Measurements from ENCODE around the gene KIAA0930.

KIAA0930 gene

DNA sequence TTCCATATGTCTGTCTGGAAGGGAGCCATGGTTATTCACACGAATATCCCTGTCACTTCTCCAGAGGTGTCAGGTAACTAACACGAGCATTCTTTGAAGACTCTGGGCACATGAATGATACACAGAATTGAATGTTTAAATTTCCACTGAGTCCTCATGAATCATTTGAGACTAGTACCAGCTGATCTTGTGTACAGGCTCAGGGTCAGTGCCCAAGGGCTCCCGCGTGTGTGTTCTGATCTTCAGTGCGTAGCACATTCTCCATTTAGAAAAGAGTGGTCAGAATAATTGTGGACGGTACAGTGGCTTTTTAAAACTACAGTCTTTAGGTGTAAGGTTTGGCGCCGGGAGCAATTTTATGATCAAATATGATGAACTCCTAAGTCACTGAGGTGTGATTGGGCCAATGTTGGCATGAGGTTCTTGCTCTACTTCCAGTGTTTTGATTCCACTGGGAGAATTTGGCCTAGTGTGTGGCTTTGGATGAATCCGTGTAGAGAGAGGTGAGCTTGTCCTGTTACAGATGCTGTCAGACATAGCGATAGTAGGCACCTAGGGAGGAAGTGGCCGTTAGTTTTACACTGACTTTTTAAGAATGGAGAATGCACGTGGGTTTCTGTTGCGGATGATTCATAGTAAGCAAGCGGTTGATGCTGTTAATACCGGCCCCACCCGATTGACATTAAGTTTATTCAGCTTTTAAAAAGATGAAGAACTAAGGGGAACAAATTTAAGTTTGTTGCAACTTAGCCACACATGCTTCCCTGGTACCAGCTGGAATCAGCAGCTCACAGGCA is 54.8 kb downstream of the KIAA0930 start:
- Histone ChIP-seq H3F3A (ENCODE audit: insufficient read depth) (0 out of 2 replicates have a peak, but pooled peaks cover 5% of the 10 kb centered on the region), H3K4me3 (ENCODE audit: insufficient read depth, low read length, poor library complexity, severe bottlenecking) (no peak overlapping the region), H3K9ac (ENCODE audit: low read length) (no peak overlapping the region), H3K9me3 (ENCODE audit: insufficient read depth, low read length) (no peaks in the 10 kb centered on the region), H3K27me3 (ENCODE audit: low read length) (no peaks in the 10 kb centered on the region), H3K27ac (ENCODE audit: low read depth, low read length) (no peak overlapping the region), H3K79me2 (ENCODE audit: insufficient read depth, low read length) (peaks cover 5% of the 10 kb centered on the region; the same call in 1 of the 2 replicates), H3K9me2 (replicated peaks; ENCODE audit: insufficient read depth, low read length) (no peaks in the 10 kb centered on the region), H3K36me3 (ENCODE audit: low read length) (peaks cover 18% of the 10 kb centered on the region; the same call in 1 of the 2 replicates), H4K20me1 (ENCODE audit: low read depth, low read length) (no peaks in the 10 kb centered on the region), H2AFZ (ENCODE audit: low read depth, low read length, severe bottlenecking) (no peak overlapping the region), H3K4me2 (ENCODE audit: low read depth, low read length, poor library complexity, severe bottlenecking) (no peak overlapping the region)
- TF ChIP-seq EZH2phosphoT487 (conservative IDR thresholded peaks at IDR 0.05; ENCODE audit: low read length) (no peak), CTCF (IDR thresholded peaks at IDR 0.05; ENCODE audit: insufficient read depth, low read length, poor library complexity, severe bottlenecking) (no peak)

DNA sequence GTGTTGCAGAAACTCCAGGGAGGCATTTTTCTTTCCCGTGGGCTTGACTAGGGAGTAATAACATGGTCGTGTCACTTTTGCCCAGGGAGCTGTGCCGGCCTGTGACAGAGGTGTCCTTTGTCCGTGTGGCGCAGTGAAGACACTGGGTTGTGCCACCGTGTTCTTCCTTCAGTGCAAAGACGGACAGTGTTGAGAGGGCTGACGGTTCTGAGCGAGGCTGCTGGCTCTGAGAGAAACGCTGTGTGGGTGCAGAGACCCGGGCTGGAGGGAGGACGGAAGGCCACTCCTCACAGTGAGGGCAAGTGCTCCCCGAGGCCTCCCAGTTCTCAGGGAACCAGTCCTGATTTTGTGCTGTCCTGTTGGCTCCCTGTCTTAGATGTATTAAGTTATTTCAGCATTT is 56.7 kb downstream of the KIAA0930 start:
- Histone ChIP-seq H3K27ac (ENCODE audit: low read depth, low read length) (no peak overlapping the region), H3K27me3 (ENCODE audit: low read length) (no peaks in the 10 kb centered on the region), H3K79me2 (ENCODE audit: insufficient read depth, low read length) (peaks cover 20% of the 10 kb centered on the region), H3K9me3 (ENCODE audit: insufficient read depth, low read length) (no peaks in the 10 kb centered on the region), H3K9ac (ENCODE audit: low read length) (no peak overlapping the region), H3K36me3 (ENCODE audit: low read length) (peaks cover 29% of the 10 kb centered on the region), H4K20me1 (ENCODE audit: low read depth, low read length) (0 out of 2 replicates have a peak, but pooled peaks cover 11% of the 10 kb centered on the region), H3K4me3 (ENCODE audit: insufficient read depth, low read length, poor library complexity, severe bottlenecking) (no peak overlapping the region), H3K9me2 (replicated peaks; ENCODE audit: insufficient read depth, low read length) (no peaks in the 10 kb centered on the region), H2AFZ (ENCODE audit: low read depth, low read length, severe bottlenecking) (no peak overlapping the region), H3F3A (ENCODE audit: insufficient read depth) (0 out of 2 replicates have a peak, but pooled peaks cover 5% of the 10 kb centered on the region), H3K4me2 (ENCODE audit: low read depth, low read length, poor library complexity, severe bottlenecking) (no peak overlapping the region)
- no peak for TF ChIP-seq EZH2phosphoT487 (conservative IDR thresholded peaks at IDR 0.05; ENCODE audit: low read length)
- no peak for TF ChIP-seq CTCF (IDR thresholded peaks at IDR 0.05; ENCODE audit: insufficient read depth, low read length, poor library complexity, severe bottlenecking)

DNA sequence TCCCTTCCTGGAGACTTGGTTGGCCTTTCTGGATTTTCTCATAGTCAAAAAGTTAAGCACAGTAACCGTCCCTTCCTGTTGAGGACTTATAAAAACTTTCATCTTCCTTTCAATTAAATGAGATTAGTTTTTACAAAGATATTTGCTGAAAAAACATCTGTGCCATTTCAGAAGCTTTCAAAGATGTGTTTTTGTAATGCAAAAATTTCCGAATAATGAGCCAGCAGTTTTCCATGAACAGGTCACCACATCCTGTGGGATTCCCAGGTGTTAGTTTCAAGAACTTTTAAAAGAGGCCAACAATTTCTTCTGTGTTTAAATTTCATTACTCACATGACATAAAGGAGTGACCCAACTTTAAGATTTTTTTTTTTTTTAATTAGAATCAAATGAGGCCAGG is 58.9 kb downstream of the KIAA0930 start:
- peaks cover 30% of the 10 kb centered on the region for H3K79me2 ChIP-seq (ENCODE audit: insufficient read depth, low read length)
- H3K9me3 ChIP-seq (ENCODE audit: insufficient read depth, low read length), result no peaks in the 10 kb centered on the region
- H3K9me2 ChIP-seq (replicated peaks; ENCODE audit: insufficient read depth, low read length), result no peaks in the 10 kb centered on the region
- no peak overlapping the region for H3K9ac ChIP-seq (ENCODE audit: low read length)
- no peaks in the 10 kb centered on the region for H3F3A ChIP-seq (ENCODE audit: insufficient read depth)
- H4K20me1 ChIP-seq (ENCODE audit: low read depth, low read length), result 0 out of 2 replicates have a peak, but pooled peaks cover 11% of the 10 kb centered on the region
- H2AFZ ChIP-seq (ENCODE audit: low read depth, low read length, severe bottlenecking), result no peak overlapping the region
- TF ChIP-seq EZH2phosphoT487 (conservative IDR thresholded peaks at IDR 0.05; ENCODE audit: low read length), result no peak
- no peak for TF ChIP-seq CTCF (IDR thresholded peaks at IDR 0.05; ENCODE audit: insufficient read depth, low read length, poor library complexity, severe bottlenecking)
- no peak overlapping the region for H3K27ac ChIP-seq (ENCODE audit: low read depth, low read length)
- H3K4me3 ChIP-seq (ENCODE audit: insufficient read depth, low read length, poor library complexity, severe bottlenecking), result no peak overlapping the region
- no peaks in the 10 kb centered on the region for H3K27me3 ChIP-seq (ENCODE audit: low read length)
- H3K36me3 ChIP-seq (ENCODE audit: low read length), result peaks cover 29% of the 10 kb centered on the region
- no peak overlapping the region for H3K4me2 ChIP-seq (ENCODE audit: low read depth, low read length, poor library complexity, severe bottlenecking)
